Measurements from ENCODE around the gene EIF3L.
A peak's percentile ranks its signal among the peaks of the same experiment; 100 is the strongest.

The EIF3L gene

DNA sequence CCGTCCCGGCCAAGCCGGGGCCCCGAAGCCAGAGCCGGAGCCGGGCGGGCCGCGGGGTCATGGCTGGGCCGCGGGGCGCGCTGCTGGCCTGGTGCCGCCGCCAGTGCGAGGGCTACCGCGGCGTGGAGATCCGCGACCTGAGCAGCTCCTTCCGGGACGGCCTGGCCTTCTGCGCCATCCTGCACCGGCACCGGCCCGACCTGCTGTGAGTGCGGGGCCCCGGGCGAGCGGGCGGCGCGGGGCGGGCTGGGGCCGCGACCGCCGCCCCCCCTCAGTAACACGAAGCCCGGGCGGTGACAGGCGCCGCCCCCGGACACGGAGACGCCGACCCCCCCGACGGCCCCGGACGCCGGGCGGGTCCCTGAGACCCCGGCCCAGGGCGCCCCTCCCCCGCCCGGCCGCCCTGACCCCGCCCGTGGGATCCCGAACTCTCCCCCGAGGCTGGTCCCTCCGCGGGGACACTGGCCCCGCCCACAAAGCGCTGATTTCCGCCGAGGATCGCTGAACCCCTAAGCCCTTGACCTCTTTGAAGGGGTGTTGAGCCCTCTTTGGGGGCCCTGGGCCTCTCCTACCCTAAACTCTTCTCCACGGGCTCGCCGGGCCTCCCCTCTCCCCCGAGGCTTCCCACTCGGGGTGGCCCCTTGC is 57.3 kb downstream of the EIF3L start:
- peak; percentile 56 for DNase-seq

DNA sequence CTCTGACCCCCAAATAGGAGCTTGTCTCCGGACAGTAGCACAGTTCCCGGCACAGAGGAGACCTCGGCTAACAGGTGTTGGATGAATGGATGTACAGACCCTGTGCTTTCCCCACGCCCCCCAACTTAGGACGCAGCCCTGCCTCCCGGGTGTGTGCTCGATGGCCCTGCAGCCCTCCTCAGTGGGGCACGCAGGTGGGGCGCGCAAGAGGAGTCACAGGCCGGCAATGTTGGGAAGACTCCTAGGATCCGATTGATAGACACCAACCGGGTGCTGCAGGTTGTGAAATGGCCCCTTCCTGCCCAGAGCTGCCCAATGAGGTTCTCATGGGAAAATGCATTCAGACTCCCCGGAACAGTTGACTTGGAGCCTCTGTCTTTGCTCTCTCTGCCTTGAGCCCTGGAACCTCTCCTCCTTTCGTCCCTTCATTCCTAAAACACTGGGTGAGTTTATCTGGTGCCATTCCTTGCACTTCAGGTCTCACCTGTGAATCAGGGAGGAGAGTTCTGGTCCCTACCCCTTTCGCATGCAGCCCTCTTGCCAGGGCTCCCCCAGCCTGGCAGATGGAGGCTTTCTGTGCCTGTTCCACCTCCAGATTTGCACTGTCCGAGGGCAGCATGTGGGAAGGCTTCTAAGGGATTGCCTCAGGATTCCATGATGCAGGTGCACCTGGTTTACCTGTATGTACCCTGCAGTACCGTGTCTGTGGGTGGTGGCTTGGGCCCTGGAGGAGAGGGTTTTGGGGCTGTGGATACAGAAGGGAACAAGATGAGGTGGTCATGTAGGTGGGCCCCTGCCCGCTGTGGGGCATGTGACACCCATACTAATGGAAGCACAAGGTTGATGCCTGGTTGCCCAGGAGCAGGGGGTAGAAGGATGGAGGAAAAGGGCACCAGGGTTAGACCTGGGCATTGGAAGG is 58.1 kb downstream of the EIF3L start:
- no peak for DNase-seq

DNA sequence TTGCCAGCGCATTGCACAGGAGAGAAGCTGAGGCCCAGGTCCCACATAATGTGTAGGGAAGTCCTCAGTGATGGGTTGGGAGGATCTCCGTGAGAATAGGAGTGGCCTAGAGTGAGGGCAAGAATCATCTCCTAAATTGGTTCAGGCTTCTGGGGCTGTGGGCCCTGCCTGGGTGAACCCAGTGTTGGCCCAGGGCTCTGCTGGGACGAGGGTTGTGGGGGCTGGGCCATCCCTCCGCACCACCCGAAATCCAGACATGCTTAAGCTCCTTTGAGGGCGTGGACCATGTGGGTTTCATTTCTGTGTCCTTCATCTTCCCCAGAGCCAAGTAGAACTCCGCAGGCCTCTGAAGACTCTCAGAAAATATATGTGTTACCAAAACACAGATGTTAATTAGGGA is 60.5 kb downstream of the EIF3L start:
- DNase-seq, result no peak

DNA sequence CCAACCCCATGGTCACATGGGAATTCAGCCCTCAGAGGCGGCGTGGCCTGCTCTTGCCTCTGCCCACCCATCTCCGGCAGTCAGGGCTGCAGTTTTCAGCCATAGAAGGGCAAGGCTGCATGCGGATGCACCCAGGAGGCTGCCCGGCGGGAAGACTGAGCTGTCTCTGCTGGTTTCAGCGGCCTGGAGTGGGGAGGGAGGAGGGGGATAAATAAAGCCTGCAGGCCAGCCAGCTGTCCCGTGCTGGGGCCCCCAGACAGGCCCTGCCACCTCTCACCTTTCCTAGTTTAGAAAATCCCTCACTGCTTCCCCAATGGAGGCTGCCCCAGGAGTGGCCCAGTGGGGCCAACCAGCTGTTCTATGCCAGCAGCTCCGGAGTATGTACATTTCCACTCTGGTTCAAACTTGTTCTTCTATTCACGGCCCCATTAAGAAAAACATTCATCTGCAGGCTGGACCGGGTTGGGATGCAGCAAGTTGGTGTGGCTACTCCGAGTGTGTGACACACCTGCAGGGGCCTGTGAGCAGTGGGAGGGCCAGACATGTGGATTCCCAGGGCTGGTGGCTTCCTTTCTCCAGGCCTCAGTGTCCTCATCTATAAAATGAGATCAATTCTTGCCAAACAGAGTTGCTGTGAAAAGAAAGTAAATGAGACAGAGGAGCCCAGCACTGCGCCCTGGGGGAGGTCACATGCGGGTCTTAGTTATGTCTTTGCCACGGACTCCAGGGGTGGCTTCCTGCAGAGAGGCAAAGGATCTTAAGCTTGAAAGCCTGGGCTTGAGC is 61.9 kb downstream of the EIF3L start:
- no peak for DNase-seq

DNA sequence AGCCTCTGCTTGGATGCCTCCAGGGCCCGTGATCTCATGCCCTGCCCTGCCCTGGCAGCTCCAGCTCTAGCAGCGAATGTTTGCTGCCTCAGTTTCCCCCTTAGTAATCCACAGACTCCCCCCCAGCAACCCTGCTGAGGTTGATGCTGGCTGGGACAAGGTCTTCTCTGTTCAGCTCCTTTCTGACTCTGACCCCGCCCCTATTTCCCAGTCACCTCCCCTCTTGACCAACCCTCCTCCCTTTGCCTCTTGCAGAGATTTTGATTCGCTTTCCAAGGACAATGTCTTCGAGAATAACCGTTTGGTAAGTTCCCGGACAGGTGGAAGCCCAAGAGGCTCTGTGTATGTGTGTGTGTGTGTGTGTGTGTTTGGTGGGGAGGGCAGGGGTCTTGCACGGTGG is 62.5 kb downstream of the EIF3L start:
- DNase-seq, result no peak

DNA sequence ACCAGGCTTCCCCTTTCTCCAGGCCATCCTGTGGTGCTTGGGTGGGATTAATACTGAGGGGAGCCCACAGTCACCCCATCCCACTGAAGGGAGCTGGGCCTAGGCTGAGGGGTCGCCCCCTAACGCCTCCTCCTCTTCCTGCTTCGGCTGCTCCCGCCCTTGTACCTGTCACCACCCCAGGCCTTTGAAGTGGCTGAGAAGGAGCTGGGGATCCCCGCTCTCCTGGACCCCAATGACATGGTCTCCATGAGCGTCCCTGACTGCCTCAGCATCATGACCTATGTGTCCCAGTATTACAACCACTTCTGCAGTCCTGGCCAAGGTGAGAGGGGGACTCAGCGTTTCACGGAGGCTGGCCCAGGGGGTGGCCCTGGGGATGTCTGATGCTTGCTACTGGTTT is 63.0 kb downstream of the EIF3L start:
- DNase-seq, result no peak

DNA sequence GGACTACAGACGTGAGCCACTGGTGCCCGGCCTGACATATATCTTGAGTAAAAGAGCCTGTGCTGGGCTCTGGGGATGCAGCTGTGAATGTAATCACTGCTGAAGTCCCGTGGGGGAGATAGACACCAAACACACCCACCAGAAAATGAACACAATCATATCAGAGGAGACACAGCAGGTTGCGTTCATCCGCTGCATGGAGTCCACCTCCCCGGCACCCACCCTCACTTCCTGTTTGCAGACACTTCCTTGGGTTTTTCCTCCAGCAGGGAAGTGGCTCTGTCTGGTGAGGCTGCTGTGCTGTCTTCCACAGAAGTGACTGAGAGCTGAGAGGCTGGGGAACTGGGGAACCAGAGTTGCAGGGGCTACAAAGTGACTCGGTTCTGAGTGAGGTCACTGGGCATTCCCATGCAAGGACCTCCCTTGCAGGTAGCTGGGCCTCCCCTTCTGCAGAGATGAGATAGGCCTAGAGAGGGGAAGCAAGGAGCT is 64.1 kb downstream of the EIF3L start:
- DNase-seq, result no peak

DNA sequence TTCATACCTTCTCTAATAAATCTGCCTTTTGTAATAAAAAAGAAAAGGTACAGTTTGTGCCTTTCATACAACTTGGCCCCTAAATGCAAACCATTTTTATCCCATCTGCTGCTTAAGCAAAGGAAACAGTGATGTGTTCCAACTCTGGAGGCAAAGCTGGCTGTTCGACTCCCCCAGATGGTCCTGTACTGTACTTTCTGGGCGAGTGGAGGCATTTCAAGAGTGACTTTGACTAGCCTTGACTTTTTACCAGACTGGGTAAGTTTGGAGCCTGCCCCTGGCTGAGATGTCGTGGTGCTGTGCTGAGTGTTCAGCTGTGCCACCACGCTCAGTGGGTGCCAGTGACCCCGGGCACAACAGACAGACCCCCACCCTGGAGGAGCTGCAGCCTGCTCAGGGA is 67.1 kb downstream of the EIF3L start:
- no peak for DNase-seq

DNA sequence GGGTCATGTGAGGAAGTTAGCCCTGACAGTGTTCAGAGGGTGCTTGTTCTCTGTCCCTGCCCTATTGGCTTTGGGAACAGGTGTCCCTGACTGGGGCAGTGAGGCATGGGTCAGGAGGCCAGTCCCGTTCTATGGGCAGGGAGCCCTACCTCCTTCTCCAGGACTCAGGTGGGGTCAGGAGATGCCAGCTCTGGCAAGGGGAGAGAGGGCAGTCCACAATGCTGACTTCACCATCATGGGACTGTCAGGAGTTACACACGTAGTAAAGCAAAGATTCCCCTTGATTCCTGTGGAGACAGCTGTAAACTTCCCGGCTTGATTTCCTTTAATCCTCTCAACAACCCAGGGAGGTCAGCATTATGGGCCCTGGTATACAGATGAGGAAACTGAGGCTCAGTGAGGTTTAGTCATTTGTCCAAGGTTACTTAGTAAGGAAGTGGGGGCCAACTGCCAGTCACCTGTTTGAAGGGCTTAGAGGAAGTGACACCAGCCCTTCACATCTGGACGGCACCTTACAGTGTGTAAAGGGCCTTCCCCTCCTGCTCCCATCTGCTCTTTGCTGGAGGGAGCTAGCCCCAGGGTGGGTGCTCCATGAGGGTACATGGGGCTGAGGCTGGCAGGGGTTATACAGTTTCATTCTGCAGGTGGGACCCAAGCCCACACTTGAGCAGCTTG is 68.8 kb downstream of the EIF3L start:
- no peak for DNase-seq

DNA sequence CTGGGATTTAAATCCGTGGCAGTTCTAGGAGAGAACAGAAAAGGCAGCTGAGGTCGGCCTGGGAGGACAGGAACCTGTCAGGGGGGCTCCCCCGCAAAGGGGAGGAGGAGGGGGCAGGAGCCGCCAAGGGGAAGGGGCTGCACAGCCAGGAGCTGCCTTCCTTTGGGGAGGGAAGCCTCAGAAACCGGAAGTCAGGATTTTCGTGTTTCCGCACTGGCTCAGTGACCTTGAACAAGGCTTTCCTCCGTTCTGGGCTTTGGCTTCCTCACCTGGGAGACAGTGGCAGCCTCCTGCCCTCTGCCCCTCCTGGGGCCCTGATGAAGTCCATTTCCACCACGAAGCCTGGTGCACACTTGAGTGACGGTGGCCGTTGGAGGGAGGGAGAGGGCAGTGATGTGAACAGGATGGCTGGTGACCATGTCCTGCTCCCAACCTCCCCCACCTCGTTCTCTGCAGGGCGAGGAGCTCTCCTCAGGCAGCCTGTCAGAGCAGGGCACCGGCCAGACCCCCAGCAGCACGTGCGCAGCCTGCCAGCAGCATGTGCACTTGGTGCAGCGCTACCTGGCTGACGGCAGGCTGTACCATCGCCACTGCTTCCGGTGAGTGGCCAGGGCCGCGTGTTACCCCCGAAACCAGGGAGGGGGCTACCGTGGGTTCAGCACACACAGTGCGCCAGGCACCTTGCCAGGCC is 69.5 kb downstream of the EIF3L start:
- no peak for DNase-seq

DNA sequence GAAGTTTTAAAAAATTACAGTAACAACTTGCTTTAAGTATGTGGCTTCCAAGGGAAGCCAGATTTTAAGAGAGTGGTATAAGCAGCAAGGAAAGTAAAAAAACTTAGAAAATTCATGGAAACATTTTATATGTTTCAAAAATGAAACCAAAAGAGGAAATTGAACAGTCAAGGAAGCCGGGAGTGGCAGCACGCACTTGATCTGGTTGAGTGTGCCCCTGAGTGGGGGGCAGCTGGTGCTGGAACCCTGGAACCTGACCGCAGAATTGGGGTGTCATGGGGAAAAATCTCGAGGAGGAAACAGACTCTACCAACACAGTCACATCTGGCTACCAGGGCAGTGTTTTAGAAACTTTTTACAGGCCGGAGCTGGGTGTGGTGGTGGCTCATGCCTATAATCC is 70.9 kb downstream of the EIF3L start:
- no peak for DNase-seq

DNA sequence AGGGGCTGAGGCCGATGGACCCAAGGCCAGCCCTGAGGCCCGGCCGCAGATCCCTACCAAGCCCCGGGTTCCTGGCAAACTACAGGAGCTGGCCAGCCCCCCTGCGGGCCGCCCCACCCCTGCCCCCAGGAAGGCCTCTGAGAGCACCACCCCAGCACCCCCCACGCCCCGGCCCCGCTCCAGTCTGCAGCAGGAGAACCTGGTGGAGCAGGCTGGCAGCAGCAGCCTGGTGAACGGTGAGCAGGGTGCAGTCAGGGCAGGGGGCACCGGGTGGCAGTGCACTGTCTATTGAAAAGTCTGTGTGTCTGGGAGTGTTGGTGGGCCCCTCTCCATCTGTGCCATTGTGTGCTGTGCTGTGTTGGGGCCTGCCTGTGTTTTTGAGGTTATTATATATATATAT is 73.0 kb downstream of the EIF3L start:
- DNase-seq, result no peak

DNA sequence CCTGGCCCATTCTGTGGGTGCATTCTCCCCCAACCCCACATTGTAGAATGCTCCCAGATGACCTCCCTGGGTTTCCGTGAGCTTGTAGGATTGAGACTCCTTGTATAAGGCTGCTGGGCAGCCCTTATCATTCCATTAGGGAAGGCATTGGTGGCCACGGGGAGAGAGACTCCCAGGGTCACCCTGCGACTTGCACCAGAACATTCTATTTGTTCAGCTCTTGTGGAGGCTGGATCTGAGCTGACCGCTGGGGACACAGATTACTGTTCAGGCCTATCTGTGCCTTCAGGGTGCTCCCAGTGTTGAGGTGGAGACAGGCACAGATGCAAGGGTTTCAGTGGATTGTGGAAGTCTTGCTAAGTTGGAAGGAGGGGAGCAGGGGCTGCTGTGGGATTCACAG is 74.7 kb downstream of the EIF3L start:
- DNase-seq, result no peak

DNA sequence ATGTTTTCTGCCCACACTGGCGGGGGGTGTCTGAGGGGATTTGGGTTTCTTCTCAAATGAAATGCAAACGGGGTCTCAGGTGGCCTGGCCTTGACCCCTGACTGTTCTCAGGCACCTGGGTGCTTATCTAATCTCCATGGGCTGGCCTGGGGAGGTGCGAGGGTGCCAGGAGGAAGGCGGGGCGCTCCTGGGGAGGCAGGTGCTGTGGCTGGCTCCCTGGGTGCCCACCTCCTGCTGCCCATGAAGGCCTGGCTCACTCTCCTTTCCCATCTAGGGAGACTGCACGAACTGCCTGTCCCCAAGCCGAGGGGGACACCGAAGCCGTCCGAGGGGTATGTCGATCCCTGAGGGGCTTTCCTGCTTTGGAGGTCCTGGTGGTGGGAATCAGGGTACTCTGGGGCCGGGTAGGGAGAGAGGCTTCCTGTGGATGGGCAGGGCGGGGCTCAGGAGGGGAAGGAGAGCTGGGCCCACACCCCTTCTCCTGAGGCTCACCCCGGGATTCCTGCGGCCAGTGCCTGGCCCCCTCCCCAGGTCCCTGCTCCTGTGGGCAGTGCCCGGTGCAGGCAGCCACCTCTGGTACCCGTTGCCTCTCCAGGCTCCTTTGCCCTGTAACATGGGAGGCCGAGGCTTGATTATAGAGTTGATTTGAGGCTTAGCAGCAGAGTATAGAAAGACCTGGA is 75.3 kb downstream of the EIF3L start:
- DNase-seq, result no peak

DNA sequence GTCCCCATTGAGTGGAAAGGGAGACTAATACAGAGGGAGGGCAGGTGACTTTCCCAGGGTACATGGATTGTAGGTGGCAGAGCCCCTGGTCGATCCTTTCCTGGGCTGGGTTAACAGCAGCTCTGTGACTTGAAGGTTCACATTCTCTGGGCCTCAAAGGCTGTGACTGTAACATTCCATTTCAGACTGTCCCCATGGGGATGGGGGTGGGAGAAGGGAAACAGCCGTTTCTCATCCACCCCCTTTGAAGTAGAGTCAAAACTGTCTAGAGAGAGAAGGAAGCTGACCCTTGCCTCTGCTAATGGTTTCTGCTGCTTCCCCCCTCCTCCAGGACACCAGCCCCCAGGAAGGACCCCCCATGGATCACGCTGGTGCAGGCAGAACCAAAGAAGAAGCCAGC is 76.1 kb downstream of the EIF3L start:
- no peak for DNase-seq

DNA sequence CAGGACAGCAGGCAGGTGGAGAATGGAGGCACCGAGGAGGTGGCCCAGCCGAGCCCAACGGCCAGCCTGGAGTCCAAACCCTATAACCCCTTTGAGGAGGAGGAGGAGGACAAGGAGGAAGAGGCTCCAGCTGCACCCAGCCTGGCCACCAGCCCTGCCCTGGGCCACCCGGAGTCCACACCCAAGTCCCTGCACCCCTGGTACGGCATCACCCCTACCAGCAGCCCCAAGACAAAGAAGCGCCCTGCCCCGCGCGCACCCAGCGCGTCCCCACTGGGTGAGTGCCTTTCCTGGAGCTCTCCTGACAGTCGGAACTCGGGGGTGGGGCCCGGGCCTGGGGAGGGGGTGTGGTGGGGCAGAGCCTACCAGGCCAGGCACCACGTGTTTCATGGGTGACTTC is 76.5 kb downstream of the EIF3L start:
- no peak for DNase-seq

DNA sequence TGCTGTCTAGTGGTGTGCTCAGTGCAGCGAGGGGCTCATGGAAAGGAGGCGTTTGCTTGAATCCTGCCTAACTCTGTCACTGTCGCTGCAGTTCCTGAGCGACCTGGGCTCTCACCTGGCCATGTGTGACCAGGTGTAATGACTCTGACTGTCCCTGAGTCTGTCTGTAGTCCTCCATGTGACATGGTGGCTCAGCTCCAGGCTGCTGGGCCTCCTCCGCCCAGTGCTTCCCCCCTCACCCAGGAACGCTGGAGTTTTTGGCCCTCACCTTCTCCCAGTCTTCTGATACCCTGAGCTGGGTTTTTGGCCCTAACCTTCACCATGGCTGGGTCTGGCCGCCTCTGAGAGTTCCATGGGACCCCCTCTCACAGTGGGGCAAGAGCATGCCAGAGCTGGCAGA is 77.1 kb downstream of the EIF3L start:
- DNase-seq, result no peak

DNA sequence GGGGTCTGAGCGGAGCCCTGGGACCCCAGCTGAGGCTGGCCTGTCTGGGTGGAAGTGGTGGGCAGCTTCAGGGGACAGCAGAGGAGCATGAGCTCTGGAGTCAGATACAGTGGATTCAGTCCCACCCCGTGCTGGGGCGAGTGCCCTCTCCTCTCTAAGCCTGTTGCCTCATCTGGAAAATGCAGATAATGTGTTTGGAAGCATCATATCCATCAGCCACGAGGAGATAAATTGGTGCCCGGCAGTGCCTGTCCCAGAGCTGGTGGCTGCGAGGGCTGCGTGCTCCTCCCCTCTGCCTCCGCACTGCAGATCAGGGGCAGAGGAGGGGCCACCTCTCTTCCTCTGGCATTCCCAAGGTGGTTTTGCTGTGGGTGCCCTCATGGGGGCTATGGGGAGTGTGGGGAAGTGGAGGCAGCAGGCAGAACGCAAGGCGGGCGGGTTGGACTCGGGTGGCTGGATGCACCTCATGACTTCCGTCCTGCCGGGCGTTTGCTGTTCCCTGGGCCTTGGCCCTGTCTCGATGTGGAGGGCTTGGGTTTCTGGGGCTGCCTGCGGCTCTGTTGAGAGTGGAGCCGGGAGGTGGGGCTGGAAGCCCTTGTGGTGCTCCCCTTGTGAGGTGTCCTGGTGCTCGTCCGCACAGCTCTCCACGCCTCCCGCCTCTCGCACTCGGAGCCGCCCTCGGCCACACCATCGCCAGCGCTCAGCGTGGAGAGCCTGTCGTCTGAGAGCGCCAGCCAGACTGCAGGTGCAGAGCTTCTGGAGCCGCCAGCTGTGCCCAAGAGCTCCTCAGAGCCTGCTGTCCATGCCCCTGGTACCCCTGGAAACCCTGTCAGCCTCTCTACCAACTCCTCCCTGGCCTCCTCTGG is 77.8 kb downstream of the EIF3L start:
- no peak for DNase-seq

DNA sequence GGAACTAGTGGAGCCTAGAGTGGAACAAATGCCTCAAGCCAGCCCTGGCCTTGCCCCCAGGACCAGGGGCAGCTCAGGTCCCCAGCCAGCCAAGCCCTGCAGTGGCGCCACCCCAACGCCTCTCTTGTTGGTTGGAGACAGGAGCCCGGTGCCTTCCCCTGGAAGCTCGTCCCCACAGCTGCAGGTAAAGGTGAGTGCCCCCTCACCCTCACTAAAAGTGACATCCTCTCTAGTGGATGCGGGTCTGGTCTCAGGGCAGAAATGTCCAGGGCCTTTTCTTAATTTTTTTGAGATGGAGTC is 78.4 kb downstream of the EIF3L start:
- no peak for DNase-seq

DNA sequence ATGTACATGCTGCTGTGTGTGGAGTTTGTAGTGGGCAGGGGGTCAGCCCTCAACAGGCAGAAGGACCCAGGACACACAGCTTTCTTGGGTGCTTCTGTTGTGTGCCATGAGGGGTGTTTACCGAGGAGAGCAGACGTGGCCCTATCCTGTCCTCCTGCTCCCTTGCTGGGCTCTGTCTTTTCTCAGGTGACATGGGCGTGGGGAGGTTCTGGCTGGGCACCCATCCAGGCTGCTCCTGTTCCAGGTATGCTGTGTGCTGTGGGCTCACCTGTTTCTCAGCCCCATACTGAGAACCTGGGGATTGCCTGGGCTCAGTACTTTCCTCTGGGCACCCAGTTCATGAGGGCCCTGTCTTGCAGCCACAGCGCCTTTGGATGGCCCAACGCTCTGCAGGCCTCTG is 80.2 kb downstream of the EIF3L start:
- no peak for DNase-seq

Measured in activated CD4-positive, CD25-positive, alpha-beta regulatory T cell treated with anti-CD3 and anti-CD28 coated beads, Interleukin-2, amount 50 U/mL, for 72 hours (primary cell).